K562 (cell line): ENCODE measurements around the gene COX6B1. TPM values are rescaled to one million over a fixed set of nuclear protein-coding genes. Genes with fewer than 3 reads are reported as not detected.

ENCODE experiments used
- ARID1B ChIP-seq: fragments of 450-650 bp; IDR thresholded peaks from 2 replicates; pipeline ENCODE4 v1.6.1; 2016; ENCODE audit warnings: antibody characterized with exemption, mild to moderate bottlenecking, inconsistent platforms
- BRF1 ChIP-seq: IDR thresholded peaks from 3 replicates; pipeline ENCODE4 v1.6.1; 2011; ENCODE audit warnings: borderline replicate concordance, mild to moderate bottlenecking; ENCODE audit not compliant: insufficient read length; ENCODE audit errors: extremely low read depth
- ETS1 ChIP-seq: conservative IDR thresholded peaks from 2 replicates; pipeline ENCODE4 v1.6.1; 2011; ENCODE audit warnings: low read depth, mild to moderate bottlenecking, low read length; ENCODE audit not compliant: control insufficient read depth
- HMG20A ChIP-seq: fragments of 450-650 bp; formaldehyde crosslinking; conservative IDR thresholded peaks from 2 replicates; pipeline ENCODE4 v1.4.0; 2020; ENCODE audit warnings: mild to moderate bottlenecking, mixed read lengths
- MLLT1 ChIP-seq, 2 experiments: fragments of 450-650 bp; IDR thresholded peaks; 2 replicates each; pipeline ENCODE4 v1.6.1; 2016
- NEUROD1 ChIP-seq: fragments of 150-350 bp; IDR thresholded peaks from 2 replicates; pipeline ENCODE4 v1.6.1; 2014; ENCODE audit warnings: borderline replicate concordance, low read length, low read depth; ENCODE audit not compliant: partially characterized antibody
- NFIX ChIP-seq: fragments of 250-450 bp; sonication (Bioruptor Pico); IDR thresholded peaks from 2 replicates; pipeline ENCODE4 v1.4.0; 2020; ENCODE audit warnings: low read depth, mild to moderate bottlenecking, moderate library complexity
- PHF21A ChIP-seq: fragments of 450-650 bp; IDR thresholded peaks from 2 replicates; pipeline ENCODE4 v1.6.1; 2017; ENCODE audit warnings: low read depth, borderline replicate concordance
- POLR2A ChIP-seq: fragments of 450-650 bp; conservative IDR thresholded peaks from 2 replicates; pipeline ENCODE4 v1.6.1; 2016
- POLR2AphosphoS2 ChIP-seq: IDR thresholded peaks from 2 replicates; pipeline ENCODE4 v1.6.1; 2012; ENCODE audit warnings: low read length, improper control_type of control experiment
- POU5F1 ChIP-seq: fragments of 150-350 bp; IDR thresholded peaks from 2 replicates; pipeline ENCODE4 v1.6.1; 2014; ENCODE audit warnings: borderline replicate concordance, low read length, low read depth, mild to moderate bottlenecking; ENCODE audit not compliant: partially characterized antibody
- SP2 ChIP-seq: IDR thresholded peaks from 2 replicates; pipeline ENCODE4 v1.6.1; 2011; ENCODE audit warnings: mild to moderate bottlenecking, low read depth, low read length, moderate library complexity; ENCODE audit not compliant: poor library complexity, severe bottlenecking; ENCODE audit errors: extremely low read depth
- USF1 ChIP-seq: sonication (generic); formaldehyde crosslinking; IDR thresholded peaks from 2 replicates; pipeline ENCODE4 v1.9.0; 2022; ENCODE audit warnings: mild to moderate bottlenecking, missing genetic modification reagents
- ZBTB5 ChIP-seq: fragments of 450-650 bp; IDR thresholded peaks from 2 replicates; pipeline ENCODE4 v1.6.1; 2017; ENCODE audit warnings: antibody characterized with exemption
- ZFX ChIP-seq: sonication (generic); formaldehyde crosslinking; IDR thresholded peaks from 2 replicates; pipeline ENCODE4 v1.8.0; 2022; ENCODE audit warnings: mild to moderate bottlenecking, missing genetic modification reagents, moderate library complexity
- ZNF143 ChIP-seq: sonication (generic); formaldehyde crosslinking; IDR thresholded peaks from 2 replicates; pipeline ENCODE4 v1.9.0; 2022; ENCODE audit warnings: mild to moderate bottlenecking, missing genetic modification reagents
- ZNF280B ChIP-seq: fragments of 250-450 bp; sonication (Bioruptor Pico); IDR thresholded peaks from 2 replicates; pipeline ENCODE4 v1.5.1; 2021; ENCODE audit warnings: mild to moderate bottlenecking
- ZNF408 ChIP-seq: fragments of 250-450 bp; sonication (Bioruptor Pico); IDR thresholded peaks from 2 replicates; pipeline ENCODE4 v1.4.0; 2020; ENCODE audit warnings: low read depth, mild to moderate bottlenecking, moderate library complexity
- polyA plus RNA-seq, 8 experiments: library from polyadenylated mRNA; depleted of rRNA in 4 of 8; stranded (reverse) in 5 of 8; unstranded in 3 of 8; fragments of >200 nt; fragmentation: Nextera tagmentation in 2 of 8; fragmentation: Illumina TruSeq in 1 of 8; extraction: Ambion mirVana in 2 of 8; extraction: Trizol in 1 of 8; gene quantifications; 2 replicates each; pipeline versions ENCODE4 v1.2.1 to v1.2.3, GENCODE V29; 2011 to 2014; ENCODE audit warnings: inconsistent platforms in 1 of 8, missing spikeins in 1 of 8
- total RNA-seq, 7 experiments: library from RNA; depleted of rRNA in 6 of 7; stranded (reverse); fragments of >200 nt in 6 of 7; fragmentation: Illumina TruSeq in 2 of 7; extraction: Trizol in 2 of 7; gene quantifications; 2 replicates each; pipeline versions ENCODE4 v1.2.1 to v1.2.3, GENCODE V29; 2011 to 2021; ENCODE audit warnings: low replicate concordance in 1 of 7

The COX6B1 gene
- total and polyA plus RNA-seq, 9 of the 15 experiments (the other 6 are each of a cell fraction or from before 2014, with no cell fraction given) = 777 to 2,393 (median 1,219) TPM

- TF ChIP-seq BRF1 = no peak
- TF ChIP-seq ETS1 = peak; percentile 46; the same call in 1 of the 2 replicates
- TF ChIP-seq SP2 = peak; percentile 73
- peak; percentile 12; the same call in 1 of the 2 replicates for TF ChIP-seq USF1 (CRISPR knock-in tag)
- TF ChIP-seq ZNF408 (CRISPR knock-in tag) = no peak
- TF ChIP-seq NEUROD1 = peak; percentile 93
- peak; percentile 81 for TF ChIP-seq POLR2A
- peak in 1 of 2 experiments; percentile 100; a peak in 2 of 4 replicates for TF ChIP-seq MLLT1 (IDR thresholded peaks at IDR 0.05)
- no peak for TF ChIP-seq ZNF280B (CRISPR knock-in tag)
- TF ChIP-seq POLR2AphosphoS2 = no peak
- TF ChIP-seq POU5F1 = no peak
- TF ChIP-seq ARID1B = peak; percentile 60
- 0 out of 2 replicates have a peak, but pooled peaks have one; percentile 18 for TF ChIP-seq NFIX (CRISPR knock-in tag)
- TF ChIP-seq ZNF143 = no peak
- TF ChIP-seq HMG20A (CRISPR knock-in tag) = no peak
- TF ChIP-seq ZFX (CRISPR knock-in tag) = peak; percentile 96
- TF ChIP-seq ZBTB5 = no peak
- no peak; the same call in 1 of the 2 replicates for TF ChIP-seq PHF21A
Observed at GRCh38 chr19:35628565-35629331, 19.4 kb upstream of the COX6B1 start, which contains the start of gene RBM42 (continued).
